SW 1271 (cell line): Measurements from ENCODE around the gene LSAMP.

Source experiments
- DNase-seq, 2 experiments: peaks; one replicate each; lab custom pipeline; 2025; lab: John Stamatoyannopoulos, UW

LSAMP gene

GRCh38 chr3:116285781-116286421 lies 159.4 kb downstream of the LSAMP start:
- no peak for DNase-seq

- no peak for DNase-seq
Measured at GRCh38 chr3:116281313-116282143, 163.8 kb downstream of the LSAMP start.

- no peak for DNase-seq
Measured at GRCh38 chr3:116280130-116280740, 165.1 kb downstream of the LSAMP start.

- no peak for DNase-seq
Measured at GRCh38 chr3:116276675-116277074, 168.6 kb downstream of the LSAMP start.

- no peak for DNase-seq
Measured at GRCh38 chr3:116270056-116270455, 175.2 kb downstream of the LSAMP start.

- DNase-seq, result no peak
Measured at GRCh38 chr3:116267116-116267515, 178.2 kb downstream of the LSAMP start.

GRCh38 chr3:116265976-116266584 lies 179.2 kb downstream of the LSAMP start:
- DNase-seq, result no peak

- no peak for DNase-seq
Measured at GRCh38 chr3:116265320-116265695, 180.0 kb downstream of the LSAMP start.

- DNase-seq, result no peak
Measured at GRCh38 chr3:116264546-116265319, 180.6 kb downstream of the LSAMP start.

GRCh38 chr3:116263842-116264545 lies 181.3 kb downstream of the LSAMP start:
- no peak for DNase-seq

GRCh38 chr3:116260491-116260890 lies 184.8 kb downstream of the LSAMP start:
- DNase-seq, result no peak

- DNase-seq, result no peak
Measured at GRCh38 chr3:116259984-116260383, 185.3 kb downstream of the LSAMP start.

GRCh38 chr3:116256843-116257485 lies 188.3 kb downstream of the LSAMP start:
- DNase-seq, result no peak

GRCh38 chr3:116254541-116254940 lies 190.7 kb downstream of the LSAMP start:
- DNase-seq, result no peak

- DNase-seq, result no peak
Measured at GRCh38 chr3:116253511-116253910, 191.8 kb downstream of the LSAMP start.

GRCh38 chr3:116247605-116248004 lies 197.7 kb downstream of the LSAMP start:
- no peak for DNase-seq

- DNase-seq, result no peak
Measured at GRCh38 chr3:116246406-116246980, 198.8 kb downstream of the LSAMP start.

- no peak for DNase-seq
Measured at GRCh38 chr3:116242825-116243224, 202.5 kb downstream of the LSAMP start.

GRCh38 chr3:116241677-116242076 lies 203.6 kb downstream of the LSAMP start:
- no peak for DNase-seq

- no peak for DNase-seq
Measured at GRCh38 chr3:116240261-116240660, 205.0 kb downstream of the LSAMP start.
